ENCODE data around the gene KCNMA1.

The KCNMA1 gene

GRCh38 chr10:77408259-77408658, 229.3 kb downstream of the KCNMA1 start:
- no peak for TF ChIP-seq CTCF (IDR thresholded peaks at IDR 0.05; ENCODE audit: low read depth, low read length)

GRCh38 chr10:77406764-77407430, 230.7 kb downstream of the KCNMA1 start:
- TF ChIP-seq CTCF (IDR thresholded peaks at IDR 0.05; ENCODE audit: low read depth, low read length): no peak
- no peak for DNase-seq (ENCODE audit: extremely low read depth, low read depth)

More at GRCh38 chr10:77408259-77408658, 229.3 kb downstream of the KCNMA1 start:
- DNase-seq (ENCODE audit: extremely low read depth, low read depth): no peak

GRCh38 chr10:77405771-77406241, 231.8 kb downstream of the KCNMA1 start:
- DNase-seq (ENCODE audit: extremely low read depth, low read depth): no peak
- no peak for TF ChIP-seq CTCF (IDR thresholded peaks at IDR 0.05; ENCODE audit: low read depth, low read length)

- TF ChIP-seq CTCF (IDR thresholded peaks at IDR 0.05; ENCODE audit: low read depth, low read length): no peak
- DNase-seq (ENCODE audit: extremely low read depth, low read depth): no peak
Observed at GRCh38 chr10:77404810-77405209, 232.8 kb downstream of the KCNMA1 start.

- DNase-seq (ENCODE audit: extremely low read depth, low read depth): no peak
- TF ChIP-seq CTCF (IDR thresholded peaks at IDR 0.05; ENCODE audit: low read depth, low read length): no peak
Observed at GRCh38 chr10:77403761-77404160, 233.8 kb downstream of the KCNMA1 start.

GRCh38 chr10:77401683-77402082, 235.9 kb downstream of the KCNMA1 start:
- DNase-seq (ENCODE audit: extremely low read depth, low read depth): no peak
- no peak for TF ChIP-seq CTCF (IDR thresholded peaks at IDR 0.05; ENCODE audit: low read depth, low read length)

GRCh38 chr10:77400033-77400432, 237.6 kb downstream of the KCNMA1 start:
- DNase-seq (ENCODE audit: extremely low read depth, low read depth): no peak

More at GRCh38 chr10:77400033-77400432, 237.6 kb downstream of the KCNMA1 start:
- no peak for TF ChIP-seq CTCF (IDR thresholded peaks at IDR 0.05; ENCODE audit: low read depth, low read length)

All from AG09319 (cell line).